GM03348 (cell line): Measurements from ENCODE around the gene MAGEF1.

Experiments
- DNase-seq: peaks from one replicate; pipeline ENCODE4 v3.0.0; 2012; ENCODE audit warnings: low spot score

Gene MAGEF1

DNA sequence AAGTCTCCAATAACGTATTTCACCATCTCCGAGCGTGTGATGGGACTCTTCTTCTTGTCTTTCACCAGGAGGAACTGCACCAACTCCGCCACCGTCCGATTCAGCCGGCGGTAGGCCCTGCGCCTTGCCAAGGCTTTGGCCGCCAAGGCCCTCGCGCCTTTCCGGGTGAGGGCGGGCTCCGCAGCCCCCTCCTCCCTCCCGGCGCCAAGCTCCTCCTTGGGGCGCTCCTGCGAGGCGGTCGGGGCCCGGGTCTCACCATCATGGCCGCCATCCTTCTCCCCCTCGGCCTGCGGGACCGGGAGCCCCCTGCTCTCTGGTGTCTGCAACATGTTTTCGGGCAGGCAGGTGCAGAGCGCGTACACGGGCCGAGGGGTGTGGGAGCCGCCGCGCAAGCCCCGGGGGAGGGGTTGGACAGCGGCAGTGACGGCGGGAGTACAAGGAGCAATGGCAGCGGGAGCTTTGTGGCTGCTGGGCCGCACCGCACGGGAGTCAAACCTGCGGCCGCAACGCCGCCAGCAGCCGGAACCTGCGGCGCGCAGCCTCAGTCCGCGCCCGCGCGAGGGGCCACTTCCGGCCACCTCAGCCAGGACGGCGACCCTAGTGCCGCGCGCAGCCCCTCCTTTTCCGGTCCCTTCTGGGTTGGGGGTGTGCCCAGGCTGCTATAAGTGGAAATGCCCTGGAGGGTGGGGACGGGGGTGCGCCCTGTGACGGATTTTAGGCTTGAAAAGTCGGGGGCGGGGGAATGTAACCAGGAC lies at the start of gene MAGEF1:
Gene MAGEF1 (minus strand): TSS at position 572 of the 755 bp plus-strand sequence. CDS start 243 bp downstream, at position 329.
- DNase-seq = peak; percentile 94

DNA sequence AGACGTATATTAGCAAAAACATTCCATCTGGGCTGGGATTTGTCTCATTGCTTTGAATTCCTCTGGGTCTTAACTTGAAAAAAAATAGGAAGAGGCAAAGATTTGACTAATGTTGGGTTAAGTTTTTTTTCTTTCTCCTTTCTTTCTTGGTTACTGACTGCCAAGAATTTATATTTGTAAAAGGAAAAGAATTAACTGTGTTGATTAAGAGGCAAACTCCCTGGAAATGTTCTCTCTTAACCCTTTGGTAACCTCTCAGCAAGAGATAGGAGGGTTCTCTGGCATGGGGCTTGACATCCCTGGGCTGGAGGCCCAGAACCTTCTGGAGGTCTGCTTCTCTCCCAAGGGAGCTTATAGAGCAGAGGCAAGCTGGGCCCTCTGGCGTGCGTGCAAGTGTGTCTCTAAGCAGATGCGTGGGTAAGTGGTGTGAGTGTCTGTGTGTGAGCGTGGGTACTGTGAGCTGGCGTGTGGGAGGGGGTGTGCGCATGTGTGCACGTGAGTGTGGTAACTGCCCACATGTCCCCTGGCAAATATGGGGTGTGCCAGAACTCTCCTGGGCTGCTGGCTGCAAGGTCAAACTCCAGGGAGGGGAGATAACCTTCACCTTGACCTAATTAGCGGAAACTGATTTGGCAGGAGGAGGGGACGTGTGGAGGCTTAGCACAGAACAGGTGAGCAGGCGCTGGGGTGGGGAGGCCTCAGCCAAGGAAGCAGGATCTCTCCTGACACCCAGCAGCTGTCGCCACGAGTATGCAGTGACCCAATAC lies 49.4 kb upstream of the MAGEF1 start:
- peak; percentile 51 for DNase-seq

DNA sequence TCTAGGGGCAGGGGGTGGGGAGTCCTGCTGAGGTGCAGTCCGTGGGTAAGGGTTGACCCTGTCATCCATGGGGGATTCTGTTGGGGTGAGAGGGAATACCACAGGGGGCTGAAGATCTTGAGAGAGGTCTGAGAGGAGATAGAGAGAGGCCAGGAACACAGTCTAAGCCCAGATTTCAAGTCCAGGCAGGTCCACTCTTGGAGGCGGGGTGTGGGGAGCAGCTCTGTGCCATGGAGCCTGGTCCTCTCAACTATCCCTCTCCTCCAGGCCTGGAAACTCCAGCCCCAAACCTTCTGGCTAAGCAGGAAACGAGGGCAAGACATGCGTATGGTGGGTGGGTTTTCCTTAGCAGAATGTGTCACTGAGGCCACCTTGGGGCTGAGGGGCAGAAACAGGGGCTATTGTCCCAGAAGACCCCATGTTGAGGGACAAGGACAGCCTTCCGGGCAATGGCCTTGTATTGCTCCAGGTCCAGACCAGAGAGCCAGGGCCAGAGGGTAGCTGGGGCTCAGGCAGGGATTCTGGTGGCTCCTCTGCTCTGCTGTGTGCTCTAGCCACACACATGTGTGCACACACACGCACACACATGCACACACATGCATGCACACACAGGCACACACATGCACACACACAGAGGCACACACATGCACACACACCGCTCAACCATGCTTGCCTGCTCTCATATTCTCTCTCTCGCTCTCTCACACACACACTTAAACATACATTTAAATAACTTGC lies 48.6 kb upstream of the MAGEF1 start:
- no peak for DNase-seq

GRCh38 chr3:184759666-184760200 lies 47.9 kb upstream of the MAGEF1 start:
- DNase-seq = no peak

- no peak for DNase-seq
Observed at GRCh38 chr3:184758056-184758455, 46.2 kb upstream of the MAGEF1 start.

- DNase-seq = peak; percentile 93
Observed at GRCh38 chr3:184757022-184757651, 45.3 kb upstream of the MAGEF1 start.

DNA sequence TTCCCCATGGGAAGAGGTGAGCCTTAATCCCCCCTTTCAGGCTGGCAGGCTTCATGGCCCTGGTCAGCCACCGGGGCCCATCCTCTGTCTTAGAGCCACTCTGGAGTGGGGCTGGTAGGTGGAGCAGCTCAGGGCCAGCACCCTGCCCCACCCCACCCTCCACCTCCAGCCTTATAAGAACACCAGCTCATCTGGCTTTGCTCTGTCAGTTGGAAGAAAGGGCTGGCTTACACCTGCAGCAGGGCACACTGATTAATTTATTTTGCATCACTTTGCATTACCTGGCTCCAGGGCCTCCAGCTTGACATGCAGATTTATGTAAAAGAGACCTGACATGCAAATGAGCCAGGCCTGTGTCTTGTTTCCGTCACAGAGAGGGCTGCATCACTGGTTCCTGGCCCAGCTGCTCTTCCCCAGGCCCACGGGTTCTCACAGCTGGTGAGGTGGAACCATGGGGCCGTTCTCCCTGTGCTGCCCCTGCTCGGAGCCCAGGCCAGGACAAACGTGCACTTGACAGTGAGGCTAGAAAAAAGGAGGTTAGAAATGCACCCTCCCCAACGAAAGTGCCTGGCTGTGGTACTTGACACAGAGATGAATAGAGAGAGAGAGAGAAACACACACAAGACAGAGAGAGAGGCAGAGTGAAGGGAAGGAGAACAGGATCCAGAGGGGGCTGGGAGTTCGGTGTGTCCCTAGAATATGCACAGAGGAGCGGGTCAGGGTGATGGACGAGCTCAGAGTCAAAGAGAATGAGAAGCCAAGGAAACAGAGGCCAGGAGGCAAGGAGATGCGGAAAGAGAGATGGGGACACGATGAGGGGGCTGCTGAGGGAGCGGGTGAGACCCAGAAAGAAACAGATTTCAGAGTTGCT lies 44.5 kb upstream of the MAGEF1 start:
- DNase-seq = no peak

GRCh38 chr3:184755315-184755731 lies 43.5 kb upstream of the MAGEF1 start:
- DNase-seq = no peak

- DNase-seq = no peak
Observed at GRCh38 chr3:184752361-184752760, 40.5 kb upstream of the MAGEF1 start.

DNA sequence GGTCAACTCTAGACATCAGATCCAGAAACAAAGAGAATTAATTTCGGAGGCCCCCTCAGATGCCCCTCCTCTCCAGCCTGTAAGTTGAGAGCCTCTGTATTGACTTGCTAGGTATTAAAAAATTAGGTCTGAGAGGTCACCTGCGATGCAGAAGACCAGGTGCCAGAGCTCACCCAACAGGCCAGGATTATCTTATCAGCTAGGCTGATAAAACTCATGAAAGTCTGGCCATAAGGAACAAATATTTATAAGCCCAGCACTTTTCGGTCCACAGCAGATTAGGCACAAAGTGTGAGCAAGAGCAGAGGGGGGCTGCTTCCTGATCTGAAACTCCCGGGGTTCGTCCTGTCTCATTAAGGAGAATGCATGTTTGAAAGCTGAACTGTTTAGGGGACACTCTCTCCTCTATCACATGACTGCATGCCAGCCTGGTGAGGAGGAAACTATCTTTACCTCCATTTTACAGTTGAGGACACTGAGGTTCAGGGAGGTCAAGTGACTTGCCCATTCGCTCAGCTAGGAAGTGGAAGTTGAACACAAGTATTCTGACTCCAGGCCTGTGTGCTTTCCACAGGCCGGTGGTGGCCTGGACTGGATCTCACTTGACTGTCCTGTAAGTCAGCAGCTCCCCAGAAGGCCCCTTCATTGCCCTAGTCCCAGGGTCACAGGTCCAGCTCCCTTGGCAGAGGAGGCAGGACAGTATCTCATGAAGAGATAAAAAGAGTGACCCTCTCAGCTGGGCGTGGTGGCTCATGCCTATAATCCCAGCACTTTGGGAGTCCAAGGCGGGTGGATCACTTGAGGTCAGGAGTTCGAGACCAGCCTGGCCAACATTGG lies 39.6 kb upstream of the MAGEF1 start:
- no peak for DNase-seq

DNA sequence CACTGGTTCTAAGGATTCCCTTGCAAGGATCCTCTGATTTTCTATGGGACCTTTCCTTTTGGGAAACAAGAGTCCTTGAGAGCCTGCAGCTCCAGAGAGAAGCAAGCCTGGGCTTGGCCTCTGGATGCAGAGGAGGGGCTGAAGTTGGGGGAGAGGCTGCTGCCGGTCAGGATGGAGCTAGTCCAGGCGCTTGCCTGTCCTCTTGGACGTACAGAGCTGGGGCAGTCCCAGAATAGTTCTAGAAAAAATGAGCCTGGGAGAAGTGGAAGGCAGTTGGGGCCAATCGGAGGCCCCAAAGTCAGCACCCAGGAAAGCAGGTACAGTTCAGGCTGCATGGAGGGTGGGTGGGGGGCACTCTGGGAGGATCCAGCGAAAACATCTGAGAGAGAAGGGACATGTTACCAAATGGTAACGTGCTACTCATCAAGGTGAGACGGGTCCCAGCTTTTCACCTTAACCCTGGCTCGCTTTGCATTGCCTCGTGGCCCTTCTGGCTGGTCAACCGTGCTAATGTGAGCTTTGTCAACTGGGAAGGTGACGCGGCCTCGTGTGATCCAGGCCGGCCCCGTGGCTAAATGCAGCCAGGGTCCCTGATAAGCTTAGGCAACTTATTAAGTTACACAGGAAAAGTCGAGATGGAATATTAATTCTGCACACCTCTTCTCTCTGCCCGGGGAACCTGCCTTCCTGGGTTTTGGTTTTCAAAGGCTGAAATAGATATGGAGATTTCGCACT lies 38.7 kb upstream of the MAGEF1 start:
- no peak for DNase-seq

GRCh38 chr3:184749168-184749744 lies 37.4 kb upstream of the MAGEF1 start:
- no peak for DNase-seq

- DNase-seq = peak; percentile 26
Observed at GRCh38 chr3:184748219-184749135, 36.6 kb upstream of the MAGEF1 start.

DNA sequence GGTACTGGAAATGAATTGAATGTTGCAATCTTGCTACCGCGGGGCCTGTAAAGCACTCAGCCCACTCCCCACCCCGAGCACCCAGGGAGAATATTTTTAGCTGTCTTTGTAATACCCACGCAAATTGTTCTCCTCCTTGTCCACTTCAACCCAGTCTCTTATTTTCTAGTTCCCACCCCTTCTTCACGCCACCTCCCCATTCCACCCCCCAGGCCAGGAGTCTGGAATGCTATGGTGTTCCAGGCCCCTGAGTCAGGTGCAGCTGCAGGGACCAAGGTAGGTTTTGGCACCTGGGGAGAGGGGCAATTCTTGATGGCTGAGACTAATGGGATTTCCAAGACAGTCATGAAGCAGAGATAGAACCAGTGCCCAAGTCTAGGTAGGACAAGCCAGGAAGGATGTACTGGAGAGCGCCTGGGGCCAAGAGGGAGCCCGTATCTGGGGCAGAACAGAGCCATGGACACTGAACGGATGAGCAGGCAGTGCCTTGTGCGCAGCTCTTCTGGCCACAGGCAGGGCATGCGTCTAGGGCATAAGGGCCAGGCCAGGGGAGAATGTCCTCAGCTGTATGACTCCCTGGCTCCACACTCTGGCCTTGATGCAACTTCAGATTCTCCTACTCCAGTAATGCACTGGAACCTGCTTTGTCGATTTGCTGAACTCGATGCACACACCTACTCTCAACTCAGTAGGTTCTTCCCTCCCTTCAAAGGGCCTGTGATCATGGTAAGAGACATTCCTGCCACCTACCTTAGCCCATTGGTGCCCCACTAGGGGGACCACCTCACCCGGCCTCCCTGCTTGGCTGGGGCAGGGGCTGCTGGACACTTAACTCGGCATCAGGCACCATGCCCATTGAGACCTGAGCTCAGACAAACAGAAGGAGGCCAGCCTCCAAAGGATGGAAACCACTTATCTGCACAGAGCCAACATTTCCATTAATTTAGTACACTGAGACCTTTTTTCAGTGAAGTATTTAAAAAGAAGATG lies 34.6 kb upstream of the MAGEF1 start:
- DNase-seq = no peak

- DNase-seq = no peak
Observed at GRCh38 chr3:184745526-184745925, 33.7 kb upstream of the MAGEF1 start.

- no peak for DNase-seq
Observed at GRCh38 chr3:184743248-184743647, 31.4 kb upstream of the MAGEF1 start.
